Colonic mucosa (tissue), 4 donors: Measurements from ENCODE around the gene PNMA3. TPM values are rescaled to one million over a fixed set of nuclear protein-coding genes. Genes with fewer than 3 reads are reported as not detected.

Experiments used
- DNase-seq: peaks from one replicate; pipeline ENCODE4 v3.0.0-alpha.2; 2020
- H3K27ac ChIP-seq: fragments of 200-600 bp; one replicate; pipeline ENCODE4 v1.8.0; 2021
- H3K27me3 ChIP-seq: fragments of 200-600 bp; one replicate; pipeline ENCODE4 v1.8.0; 2021
- H3K36me3 ChIP-seq: fragments of 200-600 bp; one replicate; pipeline ENCODE4 v1.8.0; 2021
- H3K4me1 ChIP-seq: fragments of 200-600 bp; one replicate; pipeline ENCODE4 v1.8.0; 2021; ENCODE audit warnings: mild to moderate bottlenecking
- H3K4me3 ChIP-seq: fragments of 200-600 bp; one replicate; pipeline ENCODE4 v1.8.0; 2021
- H3K9ac ChIP-seq, 2 donors: one replicate each; pipeline ENCODE4 v1.7.0; 2013; ENCODE audit warnings: control low read depth in 2 of 2, low read depth in 2 of 2, low read length in 2 of 2
- H3K9me3 ChIP-seq: fragments of 200-600 bp; one replicate; pipeline ENCODE4 v1.8.0; 2021
- CTCF ChIP-seq: fragments of 200-600 bp; IDR thresholded peaks from one replicate; pipeline ENCODE4 v1.8.0; 2022; ENCODE audit warnings: antibody characterized with exemption, mild to moderate bottlenecking
- intact Hi-C: fragments of 100-400 bp; cut with DNase I; formaldehyde crosslinking; loops from one replicate; pipeline ENCODE4 v1.14.1; 2022
- total RNA-seq, 2 donors: library from RNA; stranded (reverse); fragmentation: NEBNext Ultra II Directional in 1 of 2; extraction: Animal tissue kit (Norgen Biotek cat#: 25700) in 1 of 2; gene quantifications; one replicate each; pipeline ENCODE4 v1.2.1, GENCODE V29; 2021
- donor health status: healthy.
- donor health status: DM: no; HTN: no; CAD: no.
- donor health status: DM: no; HTN: no; CAD: no.

The PNMA3 gene
- total RNA-seq, 2 donors from 2014 or later = 0.15 to 0.21 TPM

GRCh38 chrX:153030801-153031200 is 25.5 kb upstream of the PNMA3 start:
- Histone ChIP-seq H3K36me3 (no peaks in the 10 kb centered on the region), H3K27ac (no peak overlapping the region), H3K4me1 (no peaks in the 10 kb centered on the region), H3K9me3 (no peaks in the 10 kb centered on the region), H3K9ac (no peak overlapping the region), H3K27me3 (no peaks in the 10 kb centered on the region), H3K4me3 (no peak overlapping the region)
- no peak for DNase-seq
- intact Hi-C loops = loop anchor here (5.0 kb wide), 1 partner anchor 476 kb away; no protein-coding TSS in a partner anchor
- TF ChIP-seq CTCF = no peak

- peak; percentile 65 for DNase-seq
- Histone ChIP-seq H3K27ac (no peak overlapping the region), H3K9me3 (no peaks in the 10 kb centered on the region), H3K4me3 (peak overlapping the region; percentile 27), H3K36me3 (no peaks in the 10 kb centered on the region), H3K27me3 (no peaks in the 10 kb centered on the region), H3K9ac (no peak overlapping the region), H3K4me1 (no peaks in the 10 kb centered on the region)
- TF ChIP-seq CTCF = peak; percentile 63
- intact Hi-C loops = loop anchor here (5.0 kb wide), 1 partner anchor 475 kb away; no protein-coding TSS in a partner anchor
Observed at GRCh38 chrX:153032397-153033118, 23.7 kb upstream of the PNMA3 start.

- Histone ChIP-seq H3K27me3 (no peaks in the 10 kb centered on the region), H3K9me3 (no peaks in the 10 kb centered on the region), H3K27ac (no peak overlapping the region), H3K36me3 (no peaks in the 10 kb centered on the region), H3K9ac (no peak overlapping the region), H3K4me1 (no peaks in the 10 kb centered on the region), H3K4me3 (no peak overlapping the region)
- TF ChIP-seq CTCF = no peak
- intact Hi-C loops = no loop called here
- DNase-seq = no peak
Observed at GRCh38 chrX:153049093-153049492, 7.2 kb upstream of the PNMA3 start.

- TF ChIP-seq CTCF = no peak
- no peaks in the 10 kb centered on the region for H3K4me1 ChIP-seq
Observed at GRCh38 chrX:153052534-153052933, 3.7 kb upstream of the PNMA3 start.

GRCh38 chrX:153057281-153057680 is 1.0 kb downstream of the PNMA3 start:
- H3K9ac ChIP-seq = no peak overlapping the region
- intact Hi-C loops = no loop called here
- no peak for TF ChIP-seq CTCF
- peaks cover 7% of the 10 kb centered on the region for H3K27me3 ChIP-seq
- no peaks in the 10 kb centered on the region for H3K36me3 ChIP-seq
- H3K9me3 ChIP-seq = no peaks in the 10 kb centered on the region
- H3K4me3 ChIP-seq = no peak overlapping the region
- no peak overlapping the region for H3K27ac ChIP-seq
- no peak for DNase-seq
- no peaks in the 10 kb centered on the region for H3K4me1 ChIP-seq

More at GRCh38 chrX:153052534-153052933, 3.7 kb upstream of the PNMA3 start:
- Histone ChIP-seq H3K27me3 (peaks cover 7% of the 10 kb centered on the region), H3K9me3 (no peaks in the 10 kb centered on the region), H3K27ac (no peak overlapping the region), H3K9ac (no peak overlapping the region), H3K4me3 (no peak overlapping the region), H3K36me3 (no peaks in the 10 kb centered on the region)
- no peak for DNase-seq
- intact Hi-C loops = no loop called here
